Muscle of leg (tissue), 16 donors: Measurements from ENCODE around the gene ATP13A2. TPM values are rescaled to one million over a fixed set of nuclear protein-coding genes. Genes with fewer than 3 reads are reported as not detected.

Source experiments
- DNase-seq: peaks from one replicate; pipeline ENCODE4 v3.0.0; 2013
- H3K27ac ChIP-seq: one replicate; pipeline ENCODE4 v1.5.1; 2013; ENCODE audit warnings: mild to moderate bottlenecking, low read length, control low read depth
- H3K27me3 ChIP-seq: one replicate; pipeline ENCODE4 v1.6.1; 2013; ENCODE audit warnings: low read length; ENCODE audit not compliant: control insufficient read depth, insufficient read depth
- H3K36me3 ChIP-seq: one replicate; pipeline ENCODE4 v1.6.1; 2013; ENCODE audit warnings: low read length; ENCODE audit not compliant: control insufficient read depth, insufficient read depth
- H3K4me1 ChIP-seq: one replicate; pipeline ENCODE4 v1.6.1; 2013; ENCODE audit warnings: low read length; ENCODE audit not compliant: control insufficient read depth, insufficient read depth
- H3K4me3 ChIP-seq: one replicate; pipeline ENCODE4 v1.5.1; 2013; ENCODE audit warnings: low read length, control low read depth
- H3K9me3 ChIP-seq: replicated peaks from 2 replicates; pipeline ENCODE4 v1.6.1; 2013; ENCODE audit warnings: low read depth, low read length; ENCODE audit not compliant: control insufficient read depth
- WGBS: methylation state at CpG from one replicate; pipeline ENCODE4 v1.1.5; 2013; ENCODE audit warnings: missing lambda C conversion rate; ENCODE audit not compliant: insufficient coverage; 5-methylcytosine and 5-hydroxymethylcytosine counted together
- long read RNA-seq, 11 donors: transcript quantifications; one replicate each; lab custom pipeline, GENCODE V29; 2026
- polyA plus RNA-seq, 8 donors: library from polyadenylated mRNA; unstranded; fragments of 120-200 nt; gene quantifications; one replicate each; pipeline versions ENCODE4 v1.2.1 to v1.2.3, GENCODE V29; 2013; ENCODE audit warnings: inconsistent platforms in 1 of 8, low replicate concordance in 1 of 8; ENCODE audit not compliant: insufficient read length in 8 of 8, insufficient read depth in 1 of 8
- total RNA-seq: library from RNA; stranded (reverse); fragments of 120-200 nt; gene quantifications from one replicate; pipeline ENCODE4 v1.2.4, GENCODE V29; 2013

Gene ATP13A2, protein sequence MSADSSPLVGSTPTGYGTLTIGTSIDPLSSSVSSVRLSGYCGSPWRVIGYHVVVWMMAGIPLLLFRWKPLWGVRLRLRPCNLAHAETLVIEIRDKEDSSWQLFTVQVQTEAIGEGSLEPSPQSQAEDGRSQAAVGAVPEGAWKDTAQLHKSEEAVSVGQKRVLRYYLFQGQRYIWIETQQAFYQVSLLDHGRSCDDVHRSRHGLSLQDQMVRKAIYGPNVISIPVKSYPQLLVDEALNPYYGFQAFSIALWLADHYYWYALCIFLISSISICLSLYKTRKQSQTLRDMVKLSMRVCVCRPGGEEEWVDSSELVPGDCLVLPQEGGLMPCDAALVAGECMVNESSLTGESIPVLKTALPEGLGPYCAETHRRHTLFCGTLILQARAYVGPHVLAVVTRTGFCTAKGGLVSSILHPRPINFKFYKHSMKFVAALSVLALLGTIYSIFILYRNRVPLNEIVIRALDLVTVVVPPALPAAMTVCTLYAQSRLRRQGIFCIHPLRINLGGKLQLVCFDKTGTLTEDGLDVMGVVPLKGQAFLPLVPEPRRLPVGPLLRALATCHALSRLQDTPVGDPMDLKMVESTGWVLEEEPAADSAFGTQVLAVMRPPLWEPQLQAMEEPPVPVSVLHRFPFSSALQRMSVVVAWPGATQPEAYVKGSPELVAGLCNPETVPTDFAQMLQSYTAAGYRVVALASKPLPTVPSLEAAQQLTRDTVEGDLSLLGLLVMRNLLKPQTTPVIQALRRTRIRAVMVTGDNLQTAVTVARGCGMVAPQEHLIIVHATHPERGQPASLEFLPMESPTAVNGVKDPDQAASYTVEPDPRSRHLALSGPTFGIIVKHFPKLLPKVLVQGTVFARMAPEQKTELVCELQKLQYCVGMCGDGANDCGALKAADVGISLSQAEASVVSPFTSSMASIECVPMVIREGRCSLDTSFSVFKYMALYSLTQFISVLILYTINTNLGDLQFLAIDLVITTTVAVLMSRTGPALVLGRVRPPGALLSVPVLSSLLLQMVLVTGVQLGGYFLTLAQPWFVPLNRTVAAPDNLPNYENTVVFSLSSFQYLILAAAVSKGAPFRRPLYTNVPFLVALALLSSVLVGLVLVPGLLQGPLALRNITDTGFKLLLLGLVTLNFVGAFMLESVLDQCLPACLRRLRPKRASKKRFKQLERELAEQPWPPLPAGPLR
- total RNA-seq, result 8.8 TPM
- polyA plus RNA-seq, result 10 to 100 TPM; 19.2 to 25.0 (median 21.7) TPM
- long read RNA-seq, donor 1, result 0 reads
- long read RNA-seq, donor 2, result 0 reads
- long read RNA-seq, donor 3, partial matches to known transcripts, result 12 of 13 reads
- long read RNA-seq, donor 3, other reads (novel, unspliced or antisense), result 0 of 13 reads
- long read RNA-seq, donor 4, result 0 reads
- long read RNA-seq, donor 5, partial matches to known transcripts, result 7 of 8 reads
- long read RNA-seq, donor 5, other reads (novel, unspliced or antisense), result 0 of 8 reads
- long read RNA-seq, donor 6, partial matches to known transcripts, result 0 of 1 reads
- long read RNA-seq, donor 6, other reads (novel, unspliced or antisense), result 0 of 1 reads
- long read RNA-seq, donor 7, partial matches to known transcripts, result 6 of 8 reads
- long read RNA-seq, donor 7, other reads (novel, unspliced or antisense), result 0 of 8 reads
- long read RNA-seq, donor 8, result 0 reads
- long read RNA-seq, donor 9, result 0 reads
- long read RNA-seq, donor 10, result 0 reads
- long read RNA-seq, donor 11, partial matches to known transcripts, result 5 of 6 reads
- long read RNA-seq, donor 11, other reads (novel, unspliced or antisense), result 0 of 6 reads

DNA sequence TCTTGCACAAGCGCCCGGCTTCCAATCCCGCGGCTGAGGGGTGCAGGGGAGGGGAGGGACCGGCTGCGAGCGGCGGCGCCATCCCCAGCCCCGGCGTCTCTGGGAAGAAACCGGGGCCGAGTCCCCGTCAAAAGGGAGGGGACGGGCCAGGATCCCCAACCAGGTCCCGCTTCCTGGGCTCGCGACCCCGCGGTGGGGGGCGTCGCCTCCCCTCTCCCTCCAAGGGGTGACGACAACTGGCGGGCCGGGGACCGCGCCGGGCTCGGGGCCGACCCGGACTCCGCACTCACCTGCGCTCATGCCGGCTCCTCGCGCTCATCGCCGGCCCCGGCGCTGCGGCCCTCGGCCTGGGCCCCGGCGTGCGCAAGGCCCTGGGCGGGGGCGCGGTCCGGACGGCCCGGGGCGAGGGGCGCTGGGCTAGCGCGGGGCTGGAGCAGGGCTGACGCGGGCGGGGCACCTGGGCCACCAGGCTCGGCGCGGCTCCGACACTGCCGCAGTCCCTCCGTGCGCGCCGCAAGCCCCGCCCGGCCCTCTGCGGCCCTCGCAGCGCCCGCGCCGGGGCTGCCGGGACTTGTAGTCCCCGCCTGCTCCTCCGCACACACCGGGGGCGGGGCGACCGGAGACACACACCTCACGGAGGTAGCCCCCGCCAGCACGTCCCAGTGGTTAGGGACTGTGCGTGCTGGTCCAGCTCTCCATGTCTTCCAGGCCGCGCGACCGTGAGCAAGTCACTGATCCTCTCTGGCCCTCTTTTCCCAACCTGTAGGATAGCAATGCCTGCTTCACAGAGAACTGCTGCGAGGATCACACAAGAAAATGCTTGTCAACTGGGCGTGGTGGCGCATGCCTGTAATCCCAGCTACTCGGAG lies at the start of gene ATP13A2:
Gene ATP13A2 (minus strand): TSS at position 490 of the 869 bp plus-strand sequence. CDS start 190 bp downstream, at position 300.
- Histone ChIP-seq H3K27me3 (no peaks in the 10 kb centered on the region), H3K4me3 (peak within 1 kb of the TSS; percentile 72), H3K36me3 (no peaks in the 10 kb centered on the region), H3K9me3 (no peaks in the 10 kb centered on the region), H3K27ac (no peak within 1 kb of the TSS), H3K4me1 (peaks cover 27% of the 10 kb centered on the region)
- DNase-seq, result peak; percentile 87
- under 1% methylated on average over 94 of the region's 94 CpGs for WGBS

DNA sequence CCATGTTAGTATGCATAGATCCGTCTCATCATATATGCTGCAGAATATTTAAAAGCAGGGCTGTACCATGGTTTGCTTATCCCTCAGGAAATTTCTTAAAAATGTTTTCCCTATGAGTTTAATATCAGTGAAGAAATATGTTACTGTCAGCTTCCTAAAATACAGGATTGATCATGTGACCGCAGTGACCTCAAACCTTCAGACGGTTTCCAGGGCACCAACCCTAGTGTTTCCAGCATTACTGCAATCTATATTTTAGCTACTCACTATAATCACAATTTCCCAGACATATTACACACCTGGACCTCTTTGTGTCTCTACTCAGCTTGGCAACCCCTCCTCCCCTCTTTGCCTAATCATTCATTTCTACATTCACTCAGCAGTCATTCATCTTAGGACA lies 49.8 kb upstream of the ATP13A2 start:
- 82% methylated on average over 2 of the region's 3 CpGs for WGBS

DNA sequence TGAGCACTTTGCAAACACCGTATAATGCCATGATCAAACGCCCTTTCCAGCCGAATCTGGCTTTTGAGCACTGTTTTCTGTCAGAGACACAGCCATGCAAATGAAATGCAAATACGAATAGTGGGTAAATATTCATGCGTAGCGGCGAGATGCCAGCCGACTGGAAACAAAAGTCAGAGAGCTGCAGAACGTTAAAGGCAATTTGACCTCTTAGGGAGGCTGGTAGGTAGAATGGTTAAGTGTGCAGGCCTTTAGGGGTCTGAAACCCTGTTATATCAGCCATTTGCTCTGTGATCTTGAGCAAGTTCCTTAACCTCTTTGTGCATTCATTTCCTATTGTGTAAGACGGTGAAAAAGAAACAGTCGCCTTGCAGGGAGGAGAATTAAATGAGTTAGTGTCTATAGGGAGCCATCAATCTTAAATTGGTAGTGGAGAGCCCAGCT lies 48.6 kb upstream of the ATP13A2 start:
- no peak for DNase-seq
- Histone ChIP-seq H3K27ac (peak overlapping the region; percentile 67), H3K36me3 (no peaks in the 10 kb centered on the region), H3K27me3 (no peaks in the 10 kb centered on the region), H3K4me1 (peaks cover 57% of the 10 kb centered on the region), H3K4me3 (no peak overlapping the region), H3K9me3 (peaks cover 5% of the 10 kb centered on the region)
- 7% methylated on average over 3 of the region's 11 CpGs for WGBS

More for the DNA sequence above, 49.8 kb upstream of the ATP13A2 start:
- no peaks in the 10 kb centered on the region for H3K36me3 ChIP-seq
- no peak overlapping the region for H3K4me3 ChIP-seq
- no peak overlapping the region for H3K27ac ChIP-seq
- no peak for DNase-seq
- peaks cover 46% of the 10 kb centered on the region for H3K4me1 ChIP-seq
- peaks cover 9% of the 10 kb centered on the region for H3K9me3 ChIP-seq
- H3K27me3 ChIP-seq, result no peaks in the 10 kb centered on the region

DNA sequence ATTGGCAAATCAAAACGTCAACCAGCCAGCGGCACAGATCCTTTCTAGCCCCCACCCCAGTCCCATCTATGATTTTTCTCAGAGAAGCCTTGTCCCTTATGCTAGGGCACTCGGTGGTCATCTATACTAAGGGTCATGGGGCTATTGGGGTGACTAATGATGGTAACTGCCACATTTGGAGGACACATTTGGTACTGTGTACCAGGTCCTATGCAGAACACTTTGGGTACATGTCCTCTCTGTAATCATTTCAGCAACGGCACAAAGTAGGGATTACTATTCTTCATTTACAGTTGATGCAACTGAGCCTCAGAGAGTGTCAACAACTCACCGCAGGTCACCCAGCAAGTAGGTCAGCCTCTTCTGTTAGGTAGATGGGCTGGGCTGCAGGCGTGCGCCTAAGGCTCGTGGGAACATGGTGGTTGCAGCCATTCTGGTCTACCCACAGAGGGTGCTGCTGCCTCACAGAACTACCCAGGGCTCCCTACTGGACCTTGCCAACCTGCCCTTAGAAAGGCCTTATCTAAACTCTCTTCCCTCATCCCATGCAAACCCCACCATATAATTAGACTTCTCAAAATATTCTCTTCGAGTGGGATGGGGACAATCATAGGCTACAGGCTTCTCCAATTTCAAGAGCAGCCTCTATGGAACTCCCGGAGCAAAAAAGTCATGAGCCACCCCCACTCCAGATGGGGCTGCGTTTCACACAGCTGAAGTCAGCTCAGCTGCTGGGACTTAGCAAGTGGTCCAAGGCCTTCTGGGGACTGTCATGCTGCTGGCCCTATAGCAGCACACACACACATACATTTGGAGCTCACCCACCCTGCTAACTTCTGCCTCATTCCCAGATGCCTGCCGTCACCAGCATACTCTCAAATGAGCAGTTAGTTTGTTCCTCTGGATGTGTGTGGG lies 47.9 kb upstream of the ATP13A2 start:
- peak; percentile 93 for DNase-seq
- Histone ChIP-seq H3K4me3 (no peak overlapping the region), H3K36me3 (no peaks in the 10 kb centered on the region), H3K9me3 (no peaks in the 10 kb centered on the region), H3K4me1 (peaks cover 61% of the 10 kb centered on the region), H3K27me3 (no peaks in the 10 kb centered on the region), H3K27ac (peak overlapping the region; percentile 67)
- WGBS, result 22% methylated on average over 8 of the region's 12 CpGs

DNA sequence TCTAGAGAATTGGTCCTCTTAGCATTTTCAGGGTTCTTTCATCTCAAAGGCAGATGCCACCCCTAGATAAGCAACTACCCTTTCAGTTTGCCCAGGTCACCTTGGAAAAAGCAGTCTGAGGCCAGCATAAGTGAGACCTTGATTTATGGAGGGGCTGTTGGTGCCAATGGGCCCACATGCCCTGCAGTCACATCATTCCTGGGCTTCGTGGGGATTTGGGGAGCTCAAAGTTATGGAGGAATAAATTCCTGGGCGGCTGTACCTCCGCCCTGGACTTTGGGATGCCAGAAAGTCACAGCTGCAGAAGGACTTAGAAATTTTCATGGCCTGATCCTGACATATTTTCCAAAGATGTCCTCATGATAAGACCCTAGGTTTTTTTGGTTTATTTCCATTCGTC lies 44.8 kb upstream of the ATP13A2 start:
- peaks cover 4% of the 10 kb centered on the region for H3K36me3 ChIP-seq
- 38% methylated on average over 3 of the region's 4 CpGs for WGBS
- H3K27me3 ChIP-seq, result no peaks in the 10 kb centered on the region
- peak overlapping the region; percentile 60 for H3K27ac ChIP-seq
- H3K9me3 ChIP-seq, result no peaks in the 10 kb centered on the region
- DNase-seq, result peak; percentile 57
- H3K4me3 ChIP-seq, result no peak overlapping the region
- H3K4me1 ChIP-seq, result peaks cover 53% of the 10 kb centered on the region

DNA sequence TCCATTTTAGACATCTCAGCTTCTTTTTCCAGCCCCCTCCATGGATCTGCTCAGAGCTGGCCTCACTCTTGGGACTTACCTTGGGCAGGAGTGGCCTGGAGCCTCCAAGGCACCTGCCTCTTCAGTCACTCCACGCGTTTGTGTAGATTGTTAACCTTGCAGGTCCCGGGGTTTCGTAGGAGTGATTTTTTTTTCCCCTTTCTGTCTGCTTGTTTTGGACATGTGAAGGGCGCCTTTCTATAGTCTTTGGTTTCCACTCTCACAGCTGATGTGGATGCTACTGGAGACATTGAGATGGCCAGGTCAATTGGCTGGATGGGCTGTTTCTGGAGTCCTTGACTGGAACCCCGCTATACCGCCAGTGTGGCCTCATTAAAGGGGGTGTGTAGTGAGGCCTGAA lies 44.1 kb upstream of the ATP13A2 start:
- no peak for DNase-seq
- 82% methylated on average over 4 of the region's 7 CpGs for WGBS
- Histone ChIP-seq H3K27me3 (no peaks in the 10 kb centered on the region), H3K9me3 (no peaks in the 10 kb centered on the region), H3K36me3 (peaks cover 4% of the 10 kb centered on the region), H3K4me1 (peaks cover 53% of the 10 kb centered on the region), H3K27ac (peak overlapping the region; percentile 60), H3K4me3 (no peak overlapping the region)

DNA sequence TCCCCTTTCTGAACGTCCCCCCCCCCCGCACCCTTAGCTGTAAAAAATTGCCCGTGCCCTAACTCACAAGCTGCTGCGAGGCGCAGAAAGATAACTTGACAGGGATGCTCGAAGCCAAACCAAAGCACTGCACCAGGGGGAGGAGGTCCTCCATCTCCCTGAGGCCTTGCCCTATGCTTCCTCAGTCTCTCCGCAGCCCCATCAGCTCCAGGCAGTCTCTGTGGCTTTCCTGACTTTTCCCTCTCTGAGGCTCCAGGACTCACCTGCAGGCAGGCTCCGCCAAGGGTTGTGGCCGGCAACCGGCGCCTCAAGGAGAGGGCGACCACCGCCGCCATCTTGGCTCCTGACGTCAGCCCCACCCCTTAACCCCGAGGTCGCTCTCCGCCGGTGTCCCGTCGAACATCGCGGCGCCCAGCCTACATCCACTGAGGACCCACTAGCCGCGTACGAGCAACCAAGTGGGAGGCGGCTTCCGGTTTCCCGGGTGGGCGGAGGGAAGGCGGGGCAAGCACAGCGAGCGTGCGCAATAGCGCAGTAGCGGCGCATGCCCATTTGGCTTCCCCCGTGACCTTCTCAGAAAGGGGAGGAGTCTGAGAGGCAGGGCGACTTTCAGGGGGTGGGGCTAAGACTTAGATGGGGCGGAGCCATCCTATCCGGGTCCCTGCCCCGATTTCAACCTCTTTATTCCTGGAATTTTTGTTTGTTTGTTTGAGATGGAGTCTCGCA lies 42.1 kb upstream of the ATP13A2 start, which contains the start of gene SDHB:
Gene SDHB (minus strand): TSS at position 348 of the 726 bp plus-strand sequence. CDS start 13 bp downstream, at position 335.
- DNase-seq, result peak; percentile 99
- Histone ChIP-seq H3K36me3 (peaks cover 13% of the 10 kb centered on the region), H3K27me3 (no peaks in the 10 kb centered on the region), H3K9me3 (no peaks in the 10 kb centered on the region), H3K4me1 (peaks cover 37% of the 10 kb centered on the region), H3K27ac (peak within 1 kb of the TSS; percentile 87), H3K4me3 (peak within 1 kb of the TSS; percentile 97)
- WGBS, result under 1% methylated on average over 40 of the region's 44 CpGs
